GM23338 (cell line): Measurements from ENCODE around the gene SYT7. TPM values are rescaled to one million over a fixed set of nuclear protein-coding genes. Genes with fewer than 3 reads are reported as not detected.

ENCODE experiments used
- ATAC-seq: fragments of 200-7000 bp; cut with Tn5 transposase; 3 replicates; pipeline ENCODE4 v1.9.1; 2020
- DNase-seq: peaks from one replicate; pipeline ENCODE4 v3.0.0-alpha.2; 2015; ENCODE audit warnings: low spot score
- H2AFZ ChIP-seq: fragments of 200-600 bp; sonication (generic); 2 replicates; pipeline ENCODE4 v1.8.0; 2016; ENCODE audit warnings: antibody characterized with exemption, mild to moderate bottlenecking, moderate library complexity
- H3F3A ChIP-seq: fragments of 200-600 bp; sonication (generic); replicated peaks from 2 replicates; pipeline ENCODE4 v1.8.0; 2017; ENCODE audit warnings: antibody characterized with exemption, mixed run types, low read depth
- H3K27ac ChIP-seq: fragments of 200-600 bp; sonication (generic); 2 replicates; pipeline ENCODE4 v1.6.1; 2016; ENCODE audit warnings: low read depth
- H3K27me3 ChIP-seq: fragments of 200-600 bp; sonication (generic); 2 replicates; pipeline ENCODE4 v1.8.0; 2016; ENCODE audit warnings: mild to moderate bottlenecking, mixed run types, moderate library complexity; ENCODE audit not compliant: insufficient read depth
- H3K36me3 ChIP-seq: fragments of 200-600 bp; sonication (generic); 2 replicates; pipeline ENCODE4 v1.8.0; 2016; ENCODE audit warnings: mild to moderate bottlenecking; ENCODE audit not compliant: insufficient read depth
- H3K4me1 ChIP-seq: fragments of 200-600 bp; sonication (generic); 2 replicates; pipeline ENCODE4 v1.8.0; 2016; ENCODE audit warnings: mild to moderate bottlenecking, moderate library complexity; ENCODE audit not compliant: insufficient read depth
- H3K4me2 ChIP-seq: fragments of 200-600 bp; sonication (generic); 2 replicates; pipeline ENCODE4 v1.7.1; 2017; ENCODE audit warnings: mixed run types
- H3K4me3 ChIP-seq: fragments of 200-600 bp; sonication (generic); 2 replicates; pipeline ENCODE4 v1.6.1; 2016; ENCODE audit warnings: mixed run types
- H3K79me2 ChIP-seq: fragments of 200-600 bp; sonication (generic); replicated peaks from 2 replicates; pipeline ENCODE4 v1.8.0; 2017; ENCODE audit warnings: mild to moderate bottlenecking; ENCODE audit not compliant: insufficient read depth
- H3K9me2 ChIP-seq: fragments of 200-600 bp; sonication (generic); 2 replicates; pipeline ENCODE4 v1.8.0; 2017; ENCODE audit not compliant: insufficient read depth
- H4K20me1 ChIP-seq: fragments of 200-600 bp; sonication (generic); replicated peaks from 2 replicates; pipeline ENCODE4 v1.8.0; 2017; ENCODE audit warnings: mild to moderate bottlenecking; ENCODE audit not compliant: insufficient read depth
- H3K27ac Mint-ChIP-seq: 2 replicates; pipeline ENCODE4 v1.8.0; 2020; ENCODE audit warnings: inconsistent platforms, mild to moderate bottlenecking, moderate library complexity, mixed read lengths
- H3K27me3 Mint-ChIP-seq: 3 replicates; pipeline ENCODE4 v1.8.0; 2022; ENCODE audit warnings: low read depth, mild to moderate bottlenecking, moderate library complexity, mixed read lengths, inconsistent platforms; ENCODE audit not compliant: insufficient read depth, poor library complexity
- H3K36me3 Mint-ChIP-seq: 3 replicates; pipeline ENCODE4 v1.8.0; 2021; ENCODE audit warnings: low read depth, mild to moderate bottlenecking, inconsistent platforms, moderate library complexity, mixed read lengths
- H3K4me1 Mint-ChIP-seq: 3 replicates; pipeline ENCODE4 v1.8.0; 2020; ENCODE audit warnings: mild to moderate bottlenecking, inconsistent platforms, mixed read lengths
- H3K4me3 Mint-ChIP-seq: 3 replicates; pipeline ENCODE4 v1.8.0; 2021; ENCODE audit warnings: moderate library complexity, mild to moderate bottlenecking, inconsistent platforms, mixed read lengths
- H3K9me3 Mint-ChIP-seq: 3 replicates; pipeline ENCODE4 v1.8.0; 2020; ENCODE audit warnings: moderate library complexity, mild to moderate bottlenecking, inconsistent platforms, mixed read lengths
- CREB1 ChIP-seq: fragments of 250-450 bp; sonication (Bioruptor Pico); IDR thresholded peaks from 2 replicates; pipeline ENCODE4 v1.5.0; 2020; ENCODE audit warnings: low read depth, mild to moderate bottlenecking, moderate library complexity
- CTCF ChIP-seq, 2 experiments: fragments of 200-600 bp in 1 of 2; sonication (generic) in 1 of 2; conservative IDR thresholded peaks; 2 replicates each; pipeline versions ENCODE4 v1.5.1 to v1.6.1; 2016 to 2017; ENCODE audit warnings: antibody characterized with exemption in 2 of 2, low read depth in 2 of 2, mild to moderate bottlenecking in 2 of 2, moderate library complexity in 1 of 2
- ETS1 ChIP-seq: IDR thresholded peaks from 2 replicates; pipeline ENCODE4 v1.6.1; 2016; ENCODE audit warnings: antibody characterized with exemption
- EZH2 ChIP-seq: fragments of 200-600 bp; sonication (generic); IDR thresholded peaks from one replicate; pipeline ENCODE4 v1.8.0; 2017; ENCODE audit warnings: antibody characterized with exemption, mild to moderate bottlenecking, low read depth; ENCODE audit not compliant: unreplicated experiment
- EZH2phosphoT487 ChIP-seq: fragments of 200-600 bp; sonication (generic); IDR thresholded peaks from one replicate; pipeline ENCODE4 v1.8.1; 2018; ENCODE audit warnings: antibody characterized with exemption; ENCODE audit not compliant: unreplicated experiment
- JUNB ChIP-seq: IDR thresholded peaks from one replicate; pipeline ENCODE4 v1.6.1; 2016; ENCODE audit warnings: antibody characterized with exemption; ENCODE audit not compliant: unreplicated experiment
- NANOG ChIP-seq: IDR thresholded peaks from 2 replicates; pipeline ENCODE4 v1.6.1; 2016; ENCODE audit warnings: antibody characterized with exemption, borderline replicate concordance
- POLR2AphosphoS5 ChIP-seq: IDR thresholded peaks from 2 replicates; pipeline ENCODE4 v1.6.1; 2016; ENCODE audit warnings: antibody characterized with exemption, low read depth
- REST ChIP-seq: IDR thresholded peaks from one replicate; pipeline ENCODE4 v1.6.1; 2018; ENCODE audit warnings: antibody characterized with exemption; ENCODE audit not compliant: unreplicated experiment
- STAT1 ChIP-seq: IDR thresholded peaks from one replicate; pipeline ENCODE4 v1.6.1; 2016; ENCODE audit warnings: antibody characterized with exemption; ENCODE audit not compliant: unreplicated experiment
- ZNF114 ChIP-seq: fragments of 250-450 bp; sonication (Bioruptor Pico); IDR thresholded peaks from 2 replicates; pipeline ENCODE4 v1.5.0; 2020; ENCODE audit warnings: mild to moderate bottlenecking, moderate library complexity
- ZNF331 ChIP-seq: fragments of 250-450 bp; sonication (Bioruptor Pico); IDR thresholded peaks from 2 replicates; pipeline ENCODE4 v1.5.0; 2020; ENCODE audit warnings: low read depth, mild to moderate bottlenecking, moderate library complexity
- polyA plus RNA-seq: library from polyadenylated mRNA; unstranded; fragments of >200 nt; fragmentation: Nextera tagmentation; extraction: Ambion mirVana; gene quantifications from 2 replicates; pipeline ENCODE4 v1.2.1, GENCODE V29; 2016
- total RNA-seq: library from RNA; depleted of rRNA; stranded (reverse); fragments of >200 nt; shearing (Covaris generic); gene quantifications from 2 replicates; pipeline ENCODE4 v1.2.3, GENCODE V29; 2014

Gene SYT7
- total and polyA plus RNA-seq, 2 experiments from 2014 or later = 1.6 to 10.3 TPM

- Mint-ChIP-seq H3K4me1 (peaks cover 17% of the 10 kb centered on the region), H3K27ac (no peak overlapping the region), H3K27me3 (peaks cover 15% of the 10 kb centered on the region), H3K36me3 (no peaks in the 10 kb centered on the region; the same call in 2 of the 3 replicates), H3K9me3 (no peaks in the 10 kb centered on the region), H3K4me3 (no peak overlapping the region)
- H3K4me2 ChIP-seq = no peak overlapping the region
- H4K20me1 ChIP-seq = no peaks in the 10 kb centered on the region
- no peak overlapping the region for H3K27ac ChIP-seq
- H3K4me3 ChIP-seq = no peak overlapping the region
- TF ChIP-seq ZNF114 (no peak), EZH2 (no peak), POLR2AphosphoS5 (no peak), STAT1 (no peak), EZH2phosphoT487 (no peak), CTCF (conservative IDR thresholded peaks at IDR 0.05; ENCODE audit: low read depth in 2 of 2) (no peak), NANOG (no peak), JUNB (no peak), CREB1 (CRISPR knock-in tag) (no peak), ZNF331 (no peak), ETS1 (no peak), REST (no peak)
- H3K4me1 ChIP-seq = 0 out of 2 replicates have a peak, but pooled peaks cover 6% of the 10 kb centered on the region
- H3K36me3 ChIP-seq = no peaks in the 10 kb centered on the region
- ATAC-seq (no peak), DNase-seq (no peak)
- H3K27me3 ChIP-seq = no peaks in the 10 kb centered on the region
- H3F3A ChIP-seq = no peaks in the 10 kb centered on the region
- H2AFZ ChIP-seq = no peak overlapping the region
- H3K9me2 ChIP-seq = no peaks in the 10 kb centered on the region
- no peaks in the 10 kb centered on the region for H3K79me2 ChIP-seq
Measured at GRCh38 chr11:61611309-61611708, 30.4 kb upstream of the SYT7 start.
